HepG2 (cell line): ENCODE measurements around the gene MEG3. TPM values are rescaled to one million over a fixed set of nuclear protein-coding genes. Genes with fewer than 3 reads are reported as not detected.

Experiments
- ATAC-seq: fragments of 200-7000 bp; cut with Tn5 transposase; 3 replicates; pipeline ENCODE4 v1.9.1; 2020; ENCODE audit warnings: mild to moderate bottlenecking, moderate library complexity
- BruUV-seq: library from RNA; stranded (reverse); fragments of 400-500 nt; replicated peaks from 2 replicates; lab custom pipeline; 2021; lab: Mats Ljungman, UMichigan
- CTCF ChIA-PET: fragments of 300-600 bp; formaldehyde crosslinking; extraction: SDS; loops from one replicate; lab custom pipeline; 2021; ENCODE audit warnings: low total read pairs, inconsistent platforms, low intra/inter-chr PET ratio; lab: Yijun Ruan, JAX
- POLR2A ChIA-PET: fragments of 350-600 bp; sonication (Branson Sonifier 250); formaldehyde crosslinking; loops from one replicate; lab custom pipeline; 2020; ENCODE audit warnings: antibody characterized with exemption, inconsistent platforms; lab: Yijun Ruan, JAX
- DNase-seq: peaks from one replicate; pipeline ENCODE4 v3.0.0-alpha.2; 2015; ENCODE audit warnings: low spot score
- FAIRE-seq: peaks from 3 replicates; lab custom pipeline; 2011; peaks lifted over from hg19 to GRCh38; lab: Jason Lieb, UNC
- H2AFZ ChIP-seq: one replicate; pipeline ENCODE4 v1.6.1; 2011; ENCODE audit warnings: low read length, inconsistent platforms
- H3K27ac ChIP-seq: fragments of 300-600 bp; 3 replicates; pipeline ENCODE4 v1.8.0; 2011; ENCODE audit warnings: mixed run types, mild to moderate bottlenecking, mixed read lengths, low read length, inconsistent platforms; ENCODE audit not compliant: insufficient read depth; ENCODE audit errors: extremely low read length
- H3K27me3 ChIP-seq, 2 experiments: fragments of 200-600 bp in 1 of 2; 2 replicates in 1 of 2; 3 replicates in 1 of 2; pipeline versions ENCODE4 v1.6.0 to v1.8.0; 2011; ENCODE audit warnings: low read length in 2 of 2, mild to moderate bottlenecking in 2 of 2, moderate library complexity in 2 of 2, inconsistent platforms in 1 of 2; ENCODE audit not compliant: insufficient read depth in 2 of 2, control insufficient read depth in 1 of 2
- H3K36me3 ChIP-seq, 2 experiments: fragments of 200-600 bp in 1 of 2; replicated peaks in 1 of 2; 2 replicates in 1 of 2; 3 replicates in 1 of 2; pipeline versions ENCODE4 v1.5.1 to v1.8.0; 2011; ENCODE audit warnings: low read length in 2 of 2, inconsistent platforms in 1 of 2; ENCODE audit not compliant: insufficient read depth in 2 of 2, control insufficient read depth in 1 of 2
- H3K4me1 ChIP-seq: 2 replicates; pipeline ENCODE4 v1.5.1; 2012; ENCODE audit warnings: low read length, inconsistent platforms; ENCODE audit not compliant: insufficient read depth
- H3K4me2 ChIP-seq: 2 replicates; pipeline ENCODE4 v1.6.0; 2011; ENCODE audit warnings: low read depth, low read length, inconsistent platforms
- H3K4me3 ChIP-seq, 3 experiments: fragments of 200-600 bp in 1 of 3; sonication (generic), shearing (Covaris generic) in 1 of 3; replicated peaks in 1 of 3; 2 replicates each; pipeline ENCODE4 v1.5.1; 2011 to 2016; ENCODE audit warnings: low read length in 3 of 3, inconsistent platforms in 2 of 3, low read depth in 2 of 3, mild to moderate bottlenecking in 2 of 3, control low read depth in 1 of 3, mixed read lengths in 1 of 3; ENCODE audit not compliant: insufficient read depth in 1 of 3
- H3K79me2 ChIP-seq: one replicate; pipeline ENCODE4 v1.6.1; 2011; ENCODE audit warnings: low read length, inconsistent platforms; ENCODE audit not compliant: insufficient read depth
- H3K9ac ChIP-seq: 2 replicates; pipeline ENCODE4 v1.6.0; 2011; ENCODE audit warnings: mild to moderate bottlenecking, low read depth, low read length, inconsistent platforms; ENCODE audit not compliant: insufficient read depth
- H3K9me3 ChIP-seq: 2 replicates; pipeline ENCODE4 v1.5.1; 2012; ENCODE audit warnings: mild to moderate bottlenecking, low read length
- H4K20me1 ChIP-seq: 2 replicates; pipeline ENCODE4 v1.6.0; 2011; ENCODE audit warnings: inconsistent platforms, mild to moderate bottlenecking, low read length, moderate library complexity; ENCODE audit not compliant: insufficient read depth
- BRD4 ChIP-seq: sonication (generic); formaldehyde crosslinking; IDR thresholded peaks from 2 replicates; pipeline ENCODE4 v1.4.0; 2020; ENCODE audit warnings: missing genetic modification reagents
- ETV6 ChIP-seq: sonication (generic); formaldehyde crosslinking; conservative IDR thresholded peaks from 2 replicates; pipeline ENCODE4 v1.4.0; 2020; ENCODE audit warnings: missing genetic modification reagents
- ZNF292 ChIP-seq: sonication (generic); formaldehyde crosslinking; IDR thresholded peaks from 2 replicates; pipeline ENCODE4 v1.8.1; 2022; ENCODE audit warnings: mild to moderate bottlenecking, low read depth, missing genetic modification reagents, borderline replicate concordance
- ZNF614 ChIP-seq: IDR thresholded peaks from 2 replicates; pipeline ENCODE4 v1.6.1; 2018; ENCODE audit warnings: missing biosample characterization, missing genetic modification reagents, inconsistent platforms, borderline replicate concordance
- ZNF768 ChIP-seq: sonication (generic); formaldehyde crosslinking; IDR thresholded peaks from 2 replicates; pipeline ENCODE4 v1.4.0; 2020; ENCODE audit warnings: missing genetic modification reagents
- ZNF773 ChIP-seq: sonication (generic); formaldehyde crosslinking; IDR thresholded peaks from 2 replicates; pipeline ENCODE4 v1.4.0; 2020; ENCODE audit warnings: missing genetic modification reagents, borderline replicate concordance
- WGBS: methylation state at CpG from one replicate; pipeline ENCODE4 v1.1.6; 2017; ENCODE audit warnings: low lambda C conversion rate; 5-methylcytosine and 5-hydroxymethylcytosine counted together
- in situ Hi-C: cut with HindIII; loops from 2 replicates; pipeline ENCODE4 v1.10.0; 2017; ENCODE audit warnings: low pct_unique_long_range_greater_than_20kb; ENCODE audit not compliant: extremely low pct_ligation_motif_present
- intact Hi-C: fragments of 100-400 bp; cut with micrococcal nuclease; formaldehyde crosslinking; loops from one replicate; pipeline ENCODE4 v1.10.0; 2022; ENCODE audit not compliant: unreplicated experiment
- polyA plus RNA-seq, 8 experiments: library from polyadenylated mRNA; depleted of rRNA in 3 of 8; stranded (reverse) in 7 of 8; unstranded in 1 of 8; fragments of >200 nt; fragmentation: Illumina TruSeq in 4 of 8; extraction: Trizol in 4 of 8; gene quantifications; 2 replicates each; pipeline versions ENCODE4 v1.2.1 to v1.2.3, GENCODE V29; 2011 to 2016; ENCODE audit warnings: low read depth in 4 of 8, missing spikeins in 1 of 8, mixed read lengths in 1 of 8; ENCODE audit not compliant: insufficient read depth in 1 of 8
- total RNA-seq, 5 experiments: library from RNA; depleted of rRNA; stranded (reverse); fragments of >200 nt; fragmentation: Illumina TruSeq; extraction: Trizol; gene quantifications; 2 replicates each; pipeline ENCODE4 v1.2.3, GENCODE V29; 2016; ENCODE audit warnings: low read depth in 1 of 5
- TF ChIP-seq, protein P1 (sequence below): sonication (generic); formaldehyde crosslinking; IDR thresholded peaks from 2 replicates; pipeline ENCODE4 v1.5.0; 2020; ENCODE audit warnings: missing genetic modification reagents
- TF ChIP-seq, protein P2 (sequence below): sonication (generic); formaldehyde crosslinking; IDR thresholded peaks from 2 replicates; pipeline ENCODE4 v1.9.0; 2022; ENCODE audit warnings: missing genetic modification reagents, mild to moderate bottlenecking, borderline replicate concordance

MEG3 gene
- total and polyA plus RNA-seq, 2 of the 13 experiments (the other 11 are each of a cell fraction or from before 2014, with no cell fraction given) = 0.17 TPM; not detected in 1

DNA sequence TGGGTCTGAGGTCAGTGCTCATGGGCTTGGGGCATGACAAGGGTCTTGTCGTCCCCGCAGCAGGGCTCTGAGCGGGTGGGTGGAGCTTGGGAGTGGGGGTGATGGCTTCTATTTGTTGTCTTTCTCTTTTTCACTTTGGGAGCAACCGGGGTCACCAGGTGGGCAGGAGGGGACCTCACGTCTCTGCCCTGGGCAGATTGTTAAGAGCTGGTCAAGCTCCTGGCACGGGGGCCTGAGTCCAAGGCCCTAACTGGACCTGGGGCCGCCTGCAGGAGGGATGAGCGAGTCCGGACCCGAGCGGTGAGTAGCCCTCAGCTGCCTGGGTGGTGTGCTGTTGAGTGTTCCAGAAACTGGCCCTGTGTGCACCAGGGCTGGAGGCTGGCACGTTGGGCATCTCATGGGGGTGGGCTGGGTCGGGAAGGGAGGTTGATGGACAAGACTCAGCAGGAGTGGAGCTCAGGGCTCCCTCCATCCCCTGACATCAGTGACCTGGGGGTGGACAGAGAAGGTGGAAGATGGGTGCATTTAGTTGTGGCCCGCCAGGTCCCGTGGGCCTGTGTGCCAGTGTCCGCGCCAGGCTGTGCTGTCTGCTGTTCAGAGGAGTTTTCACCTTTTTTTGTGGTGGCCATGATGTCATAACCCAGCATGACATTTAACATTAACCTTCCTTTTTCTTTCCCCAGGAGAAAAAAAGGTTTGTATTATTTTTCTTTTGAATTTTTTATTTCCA, 50.1 kb downstream of the MEG3 start:
- Histone ChIP-seq H3K9me3 (no peaks in the 10 kb centered on the region), H3K9ac (no peak overlapping the region), H3K4me1 (peaks cover 19% of the 10 kb centered on the region), H4K20me1 (no peaks in the 10 kb centered on the region), H3K36me3 (no peaks in the 10 kb centered on the region), H3K27ac (no peak overlapping the region), H3K79me2 (no peaks in the 10 kb centered on the region), H3K27me3 (peaks cover 3 to 14% of the 10 kb centered on the region in 2 experiments; a peak in 4 of 5 replicates), H3K4me3 (no peak overlapping the region), H3K4me2 (peak overlapping the region; percentile 18; the same call in 1 of the 2 replicates), H2AFZ (no peak overlapping the region)
- in situ Hi-C loops = no loop called here
- DNase-seq (no peak), ATAC-seq (no peak), FAIRE-seq (no peak)
- no TSS peak for BruUV-seq
- TF ChIP-seq, protein P1, sequence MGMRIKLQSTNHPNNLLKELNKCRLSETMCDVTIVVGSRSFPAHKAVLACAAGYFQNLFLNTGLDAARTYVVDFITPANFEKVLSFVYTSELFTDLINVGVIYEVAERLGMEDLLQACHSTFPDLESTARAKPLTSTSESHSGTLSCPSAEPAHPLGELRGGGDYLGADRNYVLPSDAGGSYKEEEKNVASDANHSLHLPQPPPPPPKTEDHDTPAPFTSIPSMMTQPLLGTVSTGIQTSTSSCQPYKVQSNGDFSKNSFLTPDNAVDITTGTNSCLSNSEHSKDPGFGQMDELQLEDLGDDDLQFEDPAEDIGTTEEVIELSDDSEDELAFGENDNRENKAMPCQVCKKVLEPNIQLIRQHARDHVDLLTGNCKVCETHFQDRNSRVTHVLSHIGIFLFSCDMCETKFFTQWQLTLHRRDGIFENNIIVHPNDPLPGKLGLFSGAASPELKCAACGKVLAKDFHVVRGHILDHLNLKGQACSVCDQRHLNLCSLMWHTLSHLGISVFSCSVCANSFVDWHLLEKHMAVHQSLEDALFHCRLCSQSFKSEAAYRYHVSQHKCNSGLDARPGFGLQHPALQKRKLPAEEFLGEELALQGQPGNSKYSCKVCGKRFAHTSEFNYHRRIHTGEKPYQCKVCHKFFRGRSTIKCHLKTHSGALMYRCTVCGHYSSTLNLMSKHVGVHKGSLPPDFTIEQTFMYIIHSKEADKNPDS = no peak
- TF ChIP-seq BRD4 = no peak
- TF ChIP-seq ZNF768 (CRISPR knock-in tag) = no peak
- TF ChIP-seq ETV6 (CRISPR knock-in tag) = no peak
- no peak for TF ChIP-seq ZNF292 (CRISPR knock-in tag)
- no peak for TF ChIP-seq ZNF773 (CRISPR knock-in tag)
- TF ChIP-seq, protein P2, sequence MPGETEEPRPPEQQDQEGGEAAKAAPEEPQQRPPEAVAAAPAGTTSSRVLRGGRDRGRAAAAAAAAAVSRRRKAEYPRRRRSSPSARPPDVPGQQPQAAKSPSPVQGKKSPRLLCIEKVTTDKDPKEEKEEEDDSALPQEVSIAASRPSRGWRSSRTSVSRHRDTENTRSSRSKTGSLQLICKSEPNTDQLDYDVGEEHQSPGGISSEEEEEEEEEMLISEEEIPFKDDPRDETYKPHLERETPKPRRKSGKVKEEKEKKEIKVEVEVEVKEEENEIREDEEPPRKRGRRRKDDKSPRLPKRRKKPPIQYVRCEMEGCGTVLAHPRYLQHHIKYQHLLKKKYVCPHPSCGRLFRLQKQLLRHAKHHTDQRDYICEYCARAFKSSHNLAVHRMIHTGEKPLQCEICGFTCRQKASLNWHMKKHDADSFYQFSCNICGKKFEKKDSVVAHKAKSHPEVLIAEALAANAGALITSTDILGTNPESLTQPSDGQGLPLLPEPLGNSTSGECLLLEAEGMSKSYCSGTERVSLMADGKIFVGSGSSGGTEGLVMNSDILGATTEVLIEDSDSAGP (CRISPR knock-in tag) = no peak
- TF ChIP-seq ZNF614 (CRISPR knock-in tag) = no peak
- intact Hi-C loops = no loop called here
- CTCF ChIA-PET = no interaction called here
- WGBS = 0% methylated on average over 5 of the region's 17 CpGs
- POLR2A ChIA-PET = no interaction called here
